GM18858 (cell line): ENCODE results near the gene ADRA2A.
A peak's percentile ranks its signal among the peaks of the same experiment; 100 is the strongest.

Experiments used
- ATAC-seq: cut with Tn5 transposase; IDR thresholded peaks from one replicate; pipeline ENCODE4 v1.9.1; 2021; ENCODE audit not compliant: unreplicated experiment

ADRA2A gene

GRCh38 chr10:111076682-111077478 lies at the start of gene ADRA2A:
TSS of gene ADRA2A (plus strand) at chr10:111077029. CDS start at chr10:111077997, 968 bp downstream.
- ATAC-seq: no peak

GRCh38 chr10:111030042-111030750 lies 46.6 kb upstream of the ADRA2A start:
- ATAC-seq: peak; percentile 74

- no peak for ATAC-seq
Observed at GRCh38 chr10:111034598-111035310, 42.1 kb upstream of the ADRA2A start.

GRCh38 chr10:111035542-111035941 lies 41.3 kb upstream of the ADRA2A start:
- ATAC-seq: no peak

- ATAC-seq: no peak
Observed at GRCh38 chr10:111037858-111038257, 39.0 kb upstream of the ADRA2A start.

- ATAC-seq: no peak
Observed at GRCh38 chr10:111039522-111039921, 37.3 kb upstream of the ADRA2A start.

GRCh38 chr10:111057006-111057405 lies 19.8 kb upstream of the ADRA2A start:
- ATAC-seq: no peak

- no peak for ATAC-seq
Observed at GRCh38 chr10:111063471-111063870, 13.4 kb upstream of the ADRA2A start.

- no peak for ATAC-seq
Observed at GRCh38 chr10:111072232-111072631, 4.6 kb upstream of the ADRA2A start.

GRCh38 chr10:111075577-111076185 lies 1.1 kb upstream of the ADRA2A start:
- ATAC-seq: no peak

- no peak for ATAC-seq
Observed at GRCh38 chr10:111076191-111076681, 593 bp upstream of the ADRA2A start.

GRCh38 chr10:111077479-111077784 lies 603 bp downstream of the ADRA2A start:
- no peak for ATAC-seq

GRCh38 chr10:111077785-111078504 lies 1.1 kb downstream of the ADRA2A start:
- ATAC-seq: no peak

GRCh38 chr10:111078505-111079185 lies 1.8 kb downstream of the ADRA2A start:
- ATAC-seq: no peak

GRCh38 chr10:111079241-111079760 lies 2.5 kb downstream of the ADRA2A start:
- ATAC-seq: no peak

- no peak for ATAC-seq
Observed at GRCh38 chr10:111079781-111080180, 3.0 kb downstream of the ADRA2A start.

GRCh38 chr10:111080224-111080623 lies 3.4 kb downstream of the ADRA2A start:
- no peak for ATAC-seq

- no peak for ATAC-seq
Observed at GRCh38 chr10:111081595-111081994, 4.8 kb downstream of the ADRA2A start.

GRCh38 chr10:111082102-111082975 lies 5.5 kb downstream of the ADRA2A start:
- ATAC-seq: no peak
